ENCODE measurements around the gene TMEM183A. TPM values are rescaled to one million over a fixed set of nuclear protein-coding genes. Genes with fewer than 3 reads are reported as not detected.

TMEM183A gene
- total RNA-seq, 1 experiment from 2014 or later, result 64.7 TPM

DNA sequence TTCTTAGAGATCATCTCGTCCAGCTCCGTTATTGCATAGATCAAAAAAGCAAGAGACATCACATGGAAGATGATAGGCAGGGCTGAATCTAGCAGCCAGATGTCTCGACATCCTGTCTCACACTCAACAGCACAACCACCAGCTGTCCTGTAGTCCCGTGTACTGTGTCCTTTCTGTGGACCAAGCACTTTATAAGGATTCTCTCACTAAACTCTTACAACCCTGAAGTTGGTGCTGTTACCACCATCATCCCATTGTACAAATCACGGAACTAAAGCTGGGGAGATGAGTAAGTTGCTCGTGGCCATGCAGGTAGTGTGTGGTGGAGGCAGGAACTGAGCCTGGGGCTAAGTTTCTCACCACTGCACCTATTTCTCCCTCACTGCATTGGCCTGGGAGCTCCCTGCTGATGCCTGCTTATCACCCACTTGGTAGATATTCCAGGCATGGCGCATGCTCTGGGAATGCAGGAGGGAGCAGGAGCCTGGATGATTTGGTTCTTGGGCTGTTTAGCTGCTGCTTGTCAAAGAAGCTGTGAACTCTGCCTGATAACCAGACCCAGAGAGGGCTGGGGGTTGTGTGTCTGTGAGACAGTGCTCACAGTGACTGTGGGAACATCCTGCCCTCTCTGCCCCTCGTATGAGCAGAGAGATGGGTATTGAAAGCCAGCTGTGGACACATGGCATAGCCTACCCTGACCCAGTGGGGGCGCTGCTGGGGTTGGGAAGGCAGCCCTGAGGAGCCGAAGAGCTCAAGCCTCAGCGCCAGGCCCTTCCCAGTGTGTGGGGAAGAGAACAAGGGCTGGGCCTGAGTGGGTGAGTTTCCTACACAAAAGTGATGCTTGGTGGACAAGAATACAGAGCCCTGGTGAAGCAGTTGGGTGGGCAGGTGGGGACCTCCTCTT, 32.7 kb downstream of the TMEM183A start:
- POLR2A ChIA-PET, result interaction anchor here (1.5 to 2.6 kb wide), 3 partner anchors 176 to 229 kb away, joined by 4 to 10 read pairs (median 5); no protein-coding TSS in a partner anchor

More for the DNA sequence above, 32.7 kb downstream of the TMEM183A start:
- Histone ChIP-seq H4K20me1 (ENCODE audit: insufficient read depth) (no peaks in the 10 kb centered on the region), H3K4me1 (ENCODE audit: control insufficient read depth in 1 of 2, insufficient read depth in 2 of 2, low read length in 2 of 2) (peaks cover 0 to 22% of the 10 kb centered on the region in 2 experiments; a peak in 2 of 4 replicates), H3K36me3 (ENCODE audit: control insufficient read depth in 1 of 2, insufficient read depth in 2 of 2, low read length in 2 of 2) (no peaks in the 10 kb centered on the region), H3K9ac (ENCODE audit: low read length) (no peak overlapping the region), H3K27ac (ENCODE audit: low read depth, low read length) (no peak overlapping the region), H3K4me2 (ENCODE audit: low read length) (no peak overlapping the region), H3K79me2 (ENCODE audit: insufficient read depth, low read length) (no peaks in the 10 kb centered on the region), H3K9me2 (ENCODE audit: insufficient read depth) (no peaks in the 10 kb centered on the region), H3K4me3 (replicated peaks in 1 of 2; ENCODE audit: low read depth in 1 of 2, low read length in 2 of 2) (no peak overlapping the region), H2AFZ (ENCODE audit: low read depth, low read length, poor library complexity, severe bottlenecking) (no peak overlapping the region), H3K27me3 (ENCODE audit: insufficient read depth, low read length) (no peaks in the 10 kb centered on the region), H3K9me3 (ENCODE audit: control insufficient read depth in 1 of 2, insufficient read depth in 1 of 2, low read depth in 1 of 2, low read length in 2 of 2) (no peaks in the 10 kb centered on the region)
- ATAC-seq (peak; percentile 59), DNase-seq (ENCODE audit: low read depth, low spot score) (no peak)
- RAD21 ChIA-PET (ENCODE audit: low non-redundant PET in 1 of 2, low total read pairs in 2 of 2, uncharacterized antibody in 2 of 2, unreplicated experiment in 2 of 2), result interaction anchor here (0.8 to 2.4 kb wide), 12 partner anchors 78 to 231 kb away, joined by 3 to 19 read pairs (median 5); no protein-coding TSS in a partner anchor
- intact Hi-C loops (cut with micrococcal nuclease), result loop anchor here (1.0 kb wide), 3 partner anchors 132 to 229 kb away; no protein-coding TSS in a partner anchor
- TF ChIP-seq CBX3 (IDR thresholded peaks at IDR 0.05; ENCODE audit: low read depth) (no peak), ZFX (IDR thresholded peaks at IDR 0.05) (no peak), CTCF (IDR thresholded peaks at IDR 0.05 in 2 of 3, conservative IDR thresholded peaks at IDR 0.05 in 1 of 3; ENCODE audit: borderline replicate concordance in 1 of 3, insufficient read depth in 1 of 3, low read depth in 2 of 3, low read length in 2 of 3) (peak; percentile 7 to 42 (median 41); a peak in 4 of 6 replicates), EGR1 (IDR thresholded peaks at IDR 0.05; ENCODE audit: low read depth) (no peak)
- no TSS peak for BruUV-seq (replicated peaks)
- CTCF ChIA-PET, result interaction anchor here (0.7 to 5.0 kb wide), 31 partner anchors 8 to 407 kb away, joined by 3 to 185 read pairs (median 5); partner anchors contain the start of genes ADORA1 and PPFIA4
